CD14-positive monocyte (primary cell): ENCODE measurements around the gene TMEM184A. TPM values are rescaled to one million over a fixed set of nuclear protein-coding genes. Genes with fewer than 3 reads are reported as not detected.

ENCODE experiments used
- DNase-seq, 3 donors: peaks; one replicate each; pipeline ENCODE4 v3.0.0-alpha.2; 2011 to 2022
- H2AFZ ChIP-seq: 2 replicates; pipeline ENCODE4 v1.6.0; 2012; ENCODE audit warnings: mild to moderate bottlenecking, low read depth, low read length, inconsistent platforms; ENCODE audit not compliant: insufficient read depth, poor library complexity, severe bottlenecking
- H3K27ac ChIP-seq, 2 donors: 1 replicate in 1 of 2; 2 replicates in 1 of 2; pipeline ENCODE4 v1.5.1; 2012 to 2013; ENCODE audit warnings: low read length in 2 of 2, control low read depth in 1 of 2, inconsistent platforms in 1 of 2, low read depth in 1 of 2, mild to moderate bottlenecking in 1 of 2
- H3K27me3 ChIP-seq, 2 donors: one replicate each; pipeline versions ENCODE4 v1.6.0 to v1.6.1; 2011 to 2013; ENCODE audit warnings: low read length in 2 of 2; ENCODE audit not compliant: control insufficient read depth in 2 of 2, insufficient read depth in 2 of 2
- H3K36me3 ChIP-seq, 2 donors: replicated peaks in 1 of 2; 1 replicate in 1 of 2; 2 replicates in 1 of 2; pipeline versions ENCODE4 v1.5.1 to v1.6.1; 2012 to 2013; ENCODE audit warnings: low read length in 2 of 2, control low read depth in 1 of 2, inconsistent platforms in 1 of 2, mild to moderate bottlenecking in 1 of 2; ENCODE audit not compliant: insufficient read depth in 2 of 2, control insufficient read depth in 1 of 2
- H3K4me1 ChIP-seq, 2 donors: 1 replicate in 1 of 2; 2 replicates in 1 of 2; pipeline versions ENCODE4 v1.5.1 to v1.6.1; 2012 to 2013; ENCODE audit warnings: low read length in 2 of 2, control low read depth in 1 of 2, inconsistent platforms in 1 of 2, mild to moderate bottlenecking in 1 of 2, moderate library complexity in 1 of 2; ENCODE audit not compliant: insufficient read depth in 2 of 2, control insufficient read depth in 1 of 2
- H3K4me2 ChIP-seq: replicated peaks from 2 replicates; pipeline ENCODE3; 2012; ENCODE audit warnings: low read length, moderate library complexity, mild to moderate bottlenecking; ENCODE audit not compliant: poor library complexity, severe bottlenecking; ENCODE audit errors: extremely low read depth
- H3K4me3 ChIP-seq, 3 experiments: fragments of 200-600 bp in 1 of 3; sonication (generic) in 1 of 3; replicated peaks in 1 of 3; 1 replicate in 2 of 3; 2 replicates in 1 of 3; pipeline ENCODE4 v1.5.1; 2011 to 2013; ENCODE audit warnings: low read length in 3 of 3, mild to moderate bottlenecking in 3 of 3, control low read depth in 2 of 3, low read depth in 2 of 3, inconsistent platforms in 1 of 3, moderate library complexity in 1 of 3
- H3K79me2 ChIP-seq: 2 replicates; pipeline ENCODE4 v1.6.0; 2012; ENCODE audit warnings: mild to moderate bottlenecking, control low read depth, inconsistent platforms, low read length, moderate library complexity; ENCODE audit not compliant: insufficient read depth
- H3K9ac ChIP-seq: 2 replicates; pipeline ENCODE4 v1.6.0; 2017; ENCODE audit warnings: low read length, mild to moderate bottlenecking; ENCODE audit not compliant: insufficient read depth, poor library complexity, severe bottlenecking
- H3K9me3 ChIP-seq, 2 donors: replicated peaks in 1 of 2; 1 replicate in 1 of 2; 2 replicates in 1 of 2; pipeline versions ENCODE4 v1.5.1 to v1.6.1; 2012 to 2013; ENCODE audit warnings: low read length in 2 of 2, control low read depth in 1 of 2; ENCODE audit not compliant: control insufficient read depth in 1 of 2, insufficient read depth in 1 of 2
- H4K20me1 ChIP-seq: 2 replicates; pipeline ENCODE4 v1.6.0; 2012; ENCODE audit warnings: mild to moderate bottlenecking, low read length, control low read depth, moderate library complexity; ENCODE audit not compliant: insufficient read depth
- H3K27ac Mint-ChIP-seq, 7 donors: one replicate each; pipeline ENCODE4 v1.8.0; 2020; ENCODE audit warnings: mild to moderate bottlenecking in 7 of 7, mixed read lengths in 7 of 7, moderate library complexity in 6 of 7, inconsistent platforms in 2 of 7
- H3K27me3 Mint-ChIP-seq, 3 donors: one replicate each; pipeline ENCODE4 v1.8.0; 2021 to 2022; ENCODE audit warnings: low read depth in 3 of 3, mild to moderate bottlenecking in 3 of 3, mixed read lengths in 3 of 3, moderate library complexity in 3 of 3, inconsistent platforms in 1 of 3
- H3K36me3 Mint-ChIP-seq, 2 donors: one replicate each; pipeline ENCODE4 v1.8.0; 2020; ENCODE audit warnings: mixed read lengths in 2 of 2, inconsistent platforms in 1 of 2, mild to moderate bottlenecking in 1 of 2
- H3K4me1 Mint-ChIP-seq: one replicate; pipeline ENCODE4 v1.8.0; 2020; ENCODE audit warnings: mild to moderate bottlenecking, mixed read lengths
- H3K4me3 Mint-ChIP-seq, 2 donors: one replicate each; pipeline ENCODE4 v1.8.0; 2020; ENCODE audit warnings: mild to moderate bottlenecking in 2 of 2, mixed read lengths in 2 of 2, moderate library complexity in 1 of 2
- H3K9me3 Mint-ChIP-seq, 7 donors: one replicate each; pipeline ENCODE4 v1.8.0; 2020 to 2022; ENCODE audit warnings: mixed read lengths in 7 of 7, mild to moderate bottlenecking in 6 of 7, moderate library complexity in 6 of 7, inconsistent platforms in 2 of 7
- CTCF ChIP-seq: fragments of 200-600 bp; IDR thresholded peaks from one replicate; pipeline ENCODE4 v1.8.0; 2022; ENCODE audit warnings: antibody characterized with exemption, mild to moderate bottlenecking
- WGBS: methylation state at CpG from one replicate; pipeline ENCODE4 v1.1.5; 2013; ENCODE audit warnings: missing lambda C conversion rate; ENCODE audit not compliant: insufficient coverage; 5-methylcytosine and 5-hydroxymethylcytosine counted together
- intact Hi-C, 2 donors: fragments of 100-400 bp; cut with micrococcal nuclease; formaldehyde crosslinking; loops; one replicate each; pipeline versions ENCODE4 v1.15.0 to v1.15.1; 2023
- polyA plus RNA-seq, 3 donors: library from polyadenylated mRNA; depleted of rRNA in 1 of 3; unstranded in 2 of 3; stranded (reverse) in 1 of 3; fragments of 300-500 nt in 2 of 3; fragments of >200 nt in 1 of 3; fragmentation: Illumina TruSeq in 2 of 3; gene quantifications; 1 replicate in 2 of 3; 2 replicates in 1 of 3; pipeline ENCODE4 v1.2.3, GENCODE V29; 2012 to 2021

TMEM184A gene
- polyA plus RNA-seq, 3 donors = not detected

- peaks cover 29 to 43% of the 10 kb centered on the region in 2 donors for H3K4me1 ChIP-seq
- H3K36me3 ChIP-seq = peaks cover 38 to 45% of the 10 kb centered on the region in 2 donors
- Mint-ChIP-seq H3K27ac (peak overlapping the region in 5 of 7 donors; percentile 68 to 91 (median 88)), H3K4me3 (peak overlapping the region; percentile 94), H3K36me3 (peaks cover 31 to 40% of the 10 kb centered on the region in 2 donors), H3K27me3 (peaks cover 2 to 8% (median 3%) of the 10 kb centered on the region in 3 donors), H3K4me1 (peaks cover 33% of the 10 kb centered on the region), H3K9me3 (peaks cover 0 to 4% (median 0%) of the 10 kb centered on the region in 7 donors)
- H3K9ac ChIP-seq = peak overlapping the region; percentile 88
- DNase-seq = no peak
- intact Hi-C loops = loop anchor here in 1 of 2 donors (5.0 kb wide), 1 partner anchor 69 kb away; the partner anchor contains the start of gene PSMG3
- peak overlapping the region; percentile 88 for H2AFZ ChIP-seq
- peak overlapping the region; percentile 64 to 94 (median 83) for H3K4me3 ChIP-seq
- H3K9me3 ChIP-seq = no peaks in the 10 kb centered on the region
- peak overlapping the region; percentile 97 for H3K4me2 ChIP-seq
- TF ChIP-seq CTCF = no peak
- WGBS = 27% methylated on average over 24 of the region's 24 CpGs
- peaks cover 33% of the 10 kb centered on the region for H4K20me1 ChIP-seq
- H3K79me2 ChIP-seq = peaks cover 33% of the 10 kb centered on the region
- H3K27ac ChIP-seq = peak overlapping the region in 1 of 2 donors; percentile 80
- no peaks in the 10 kb centered on the region for H3K27me3 ChIP-seq
Observed at GRCh38 chr7:1503390-1503789, 52.6 kb downstream of the TMEM184A start.

GRCh38 chr7:1502845-1503244 lies 53.2 kb downstream of the TMEM184A start:
- Histone ChIP-seq H3K36me3 (peaks cover 43 to 50% of the 10 kb centered on the region in 2 donors), H2AFZ (no peak overlapping the region), H3K79me2 (peaks cover 33% of the 10 kb centered on the region), H3K9ac (no peak overlapping the region), H3K9me3 (no peaks in the 10 kb centered on the region), H3K4me3 (peak overlapping the region in 1 of 3 experiments; percentile 94), H3K27ac (no peak overlapping the region), H4K20me1 (peaks cover 33% of the 10 kb centered on the region), H3K27me3 (no peaks in the 10 kb centered on the region), H3K4me2 (peak overlapping the region; percentile 97), H3K4me1 (peaks cover 29 to 43% of the 10 kb centered on the region in 2 donors)
- H3K27ac Mint-ChIP-seq = peak overlapping the region in 3 of 7 donors; percentile 73 to 90 (median 74)
- peaks cover 36 to 46% of the 10 kb centered on the region in 2 donors for H3K36me3 Mint-ChIP-seq
- peak overlapping the region; percentile 94 for H3K4me3 Mint-ChIP-seq
- H3K27me3 Mint-ChIP-seq = peaks cover 2 to 8% (median 3%) of the 10 kb centered on the region in 3 donors
- H3K4me1 Mint-ChIP-seq = peaks cover 33% of the 10 kb centered on the region
- WGBS = 93% methylated on average over 14 of the region's 20 CpGs
- DNase-seq = no peak
- no peak for TF ChIP-seq CTCF
- peaks cover 0 to 4% (median 0%) of the 10 kb centered on the region in 7 donors for H3K9me3 Mint-ChIP-seq
- intact Hi-C loops = loop anchor here in 1 of 2 donors (5.0 kb wide), 1 partner anchor 69 kb away; the partner anchor contains the start of gene PSMG3
